OCI-LY1 (cell line): ENCODE results near the gene SLC17A8.

ENCODE experiments used
- H2AFZ ChIP-seq: fragments of 200-600 bp; sonication (generic), shearing (Covaris generic); 2 replicates; pipeline ENCODE4 v1.6.0; 2014; ENCODE audit warnings: antibody characterized with exemption, mild to moderate bottlenecking, low read length
- H3F3A ChIP-seq: fragments of 200-600 bp; sonication (generic), shearing (Covaris generic); 2 replicates; pipeline ENCODE4 v1.6.0; 2014; ENCODE audit warnings: mild to moderate bottlenecking, antibody characterized with exemption, low read length, moderate library complexity; ENCODE audit not compliant: insufficient read depth
- H3K27ac ChIP-seq: fragments of 200-600 bp; sonication (generic); 2 replicates; pipeline ENCODE4 v1.5.1; 2014; ENCODE audit warnings: low read length, mixed run types, mild to moderate bottlenecking, low read depth; ENCODE audit not compliant: poor library complexity, severe bottlenecking
- H3K27me3 ChIP-seq: fragments of 200-600 bp; sonication (generic); 2 replicates; pipeline ENCODE4 v1.6.0; 2014; ENCODE audit warnings: antibody characterized with exemption, mild to moderate bottlenecking, low read length, moderate library complexity; ENCODE audit not compliant: insufficient read depth
- H3K36me3 ChIP-seq: fragments of 200-600 bp; sonication (generic); 2 replicates; pipeline ENCODE4 v1.6.1; 2014; ENCODE audit warnings: mild to moderate bottlenecking, antibody characterized with exemption, low read length, moderate library complexity, mixed read lengths; ENCODE audit not compliant: insufficient read depth
- H3K4me1 ChIP-seq: fragments of 200-600 bp; sonication (generic); 2 replicates; pipeline ENCODE4 v1.5.1; 2014; ENCODE audit warnings: mild to moderate bottlenecking, low read length, moderate library complexity; ENCODE audit not compliant: insufficient read depth, severe bottlenecking
- H3K4me2 ChIP-seq: fragments of 200-600 bp; sonication (generic), shearing (Covaris generic); 2 replicates; pipeline ENCODE4 v1.6.1; 2014; ENCODE audit warnings: low read length
- H3K4me3 ChIP-seq: fragments of 200-600 bp; sonication (generic); 2 replicates; pipeline ENCODE4 v1.5.1; 2014; ENCODE audit warnings: low read length, low read depth, mild to moderate bottlenecking, mixed read lengths; ENCODE audit not compliant: poor library complexity, severe bottlenecking
- H3K79me2 ChIP-seq: fragments of 200-600 bp; shearing (Covaris generic); 2 replicates; pipeline ENCODE4 v1.6.1; 2016; ENCODE audit warnings: mixed run types, low read length, mixed read lengths; ENCODE audit not compliant: insufficient read depth
- H3K9ac ChIP-seq: fragments of 200-600 bp; sonication (generic), shearing (Covaris generic); 2 replicates; pipeline ENCODE4 v1.6.1; 2014; ENCODE audit warnings: mild to moderate bottlenecking, low read length, mixed read lengths
- H3K9me2 ChIP-seq: fragments of 200-600 bp; sonication (generic), shearing (Covaris generic); 2 replicates; pipeline ENCODE4 v1.6.1; 2014; ENCODE audit warnings: low read depth, mild to moderate bottlenecking, low read length, mixed read lengths
- H3K9me3 ChIP-seq: fragments of 200-600 bp; shearing (Covaris generic); 2 replicates; pipeline ENCODE4 v1.6.1; 2014; ENCODE audit warnings: low read length, mixed read lengths
- H4K20me1 ChIP-seq: fragments of 200-600 bp; sonication (generic), shearing (Covaris generic); 2 replicates; pipeline ENCODE4 v1.6.0; 2016; ENCODE audit warnings: mild to moderate bottlenecking, low read length; ENCODE audit not compliant: insufficient read depth
- EZH2 ChIP-seq: fragments of 200-600 bp; sonication (generic), shearing (Covaris generic); IDR thresholded peaks from 2 replicates; pipeline ENCODE4 v1.8.0; 2017; ENCODE audit warnings: borderline replicate concordance, mixed run types, mild to moderate bottlenecking, antibody characterized with exemption, low read length, moderate library complexity, mixed read lengths
- TF ChIP-seq, protein P1 (sequence below): fragments of 200-600 bp; sonication (generic), shearing (Covaris generic); IDR thresholded peaks from 2 replicates; pipeline ENCODE4 v1.5.1; 2017; ENCODE audit warnings: mild to moderate bottlenecking, antibody characterized with exemption, low read length, moderate library complexity, mixed read lengths

Gene SLC17A8

DNA sequence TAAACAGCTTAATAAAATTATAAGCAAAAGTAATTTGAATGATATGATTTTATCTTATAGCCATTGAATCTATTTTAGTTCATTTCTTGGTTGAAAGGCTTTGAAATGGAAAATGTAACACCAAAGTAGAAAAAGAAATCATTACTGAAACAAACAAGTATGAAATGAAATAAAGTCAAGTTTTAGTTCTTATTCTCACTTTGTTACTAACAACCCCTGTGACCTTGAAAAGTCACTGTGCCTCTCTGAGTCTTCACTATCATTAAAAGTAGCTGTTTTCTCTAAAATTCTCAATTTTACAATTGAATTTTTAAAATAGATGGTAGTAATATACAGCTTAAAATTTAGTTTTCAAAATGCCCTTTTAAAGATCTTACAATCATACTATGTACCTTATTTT lies 32.4 kb upstream of the SLC17A8 start:
- Histone ChIP-seq H3K9me2 (no peaks in the 10 kb centered on the region), H3K9me3 (no peaks in the 10 kb centered on the region), H3F3A (no peaks in the 10 kb centered on the region), H3K4me3 (no peak overlapping the region), H3K27ac (no peak overlapping the region), H3K4me2 (no peak overlapping the region), H3K9ac (no peak overlapping the region), H4K20me1 (no peaks in the 10 kb centered on the region), H2AFZ (no peak overlapping the region), H3K36me3 (peaks cover 27% of the 10 kb centered on the region), H3K4me1 (no peaks in the 10 kb centered on the region), H3K27me3 (no peaks in the 10 kb centered on the region), H3K79me2 (no peaks in the 10 kb centered on the region)
- TF ChIP-seq, protein P1, sequence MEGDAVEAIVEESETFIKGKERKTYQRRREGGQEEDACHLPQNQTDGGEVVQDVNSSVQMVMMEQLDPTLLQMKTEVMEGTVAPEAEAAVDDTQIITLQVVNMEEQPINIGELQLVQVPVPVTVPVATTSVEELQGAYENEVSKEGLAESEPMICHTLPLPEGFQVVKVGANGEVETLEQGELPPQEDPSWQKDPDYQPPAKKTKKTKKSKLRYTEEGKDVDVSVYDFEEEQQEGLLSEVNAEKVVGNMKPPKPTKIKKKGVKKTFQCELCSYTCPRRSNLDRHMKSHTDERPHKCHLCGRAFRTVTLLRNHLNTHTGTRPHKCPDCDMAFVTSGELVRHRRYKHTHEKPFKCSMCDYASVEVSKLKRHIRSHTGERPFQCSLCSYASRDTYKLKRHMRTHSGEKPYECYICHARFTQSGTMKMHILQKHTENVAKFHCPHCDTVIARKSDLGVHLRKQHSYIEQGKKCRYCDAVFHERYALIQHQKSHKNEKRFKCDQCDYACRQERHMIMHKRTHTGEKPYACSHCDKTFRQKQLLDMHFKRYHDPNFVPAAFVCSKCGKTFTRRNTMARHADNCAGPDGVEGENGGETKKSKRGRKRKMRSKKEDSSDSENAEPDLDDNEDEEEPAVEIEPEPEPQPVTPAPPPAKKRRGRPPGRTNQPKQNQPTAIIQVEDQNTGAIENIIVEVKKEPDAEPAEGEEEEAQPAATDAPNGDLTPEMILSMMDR = no peak
- no peak for TF ChIP-seq EZH2

DNA sequence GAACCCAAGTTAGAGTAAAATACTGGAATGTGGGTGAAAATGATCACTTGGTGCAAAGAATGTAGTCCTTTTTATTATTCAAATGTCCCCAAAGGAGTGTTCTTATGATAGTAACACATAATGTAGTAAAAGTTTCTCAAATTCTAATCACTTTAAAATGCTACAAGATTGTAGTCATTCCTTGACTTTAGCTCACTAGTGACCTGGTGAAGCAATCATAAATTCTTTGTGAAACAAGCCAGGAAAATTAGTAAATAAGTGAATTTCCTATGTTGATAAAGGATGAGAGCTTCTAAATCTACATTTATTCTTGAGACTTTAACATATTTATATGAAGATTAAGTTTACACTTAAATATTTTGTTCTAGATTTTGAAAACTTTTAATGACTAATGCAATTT lies 30.7 kb upstream of the SLC17A8 start:
- TF ChIP-seq EZH2 = no peak
- TF ChIP-seq, protein P1 = no peak
- no peaks in the 10 kb centered on the region for H3K79me2 ChIP-seq
- H3K27me3 ChIP-seq = no peaks in the 10 kb centered on the region
- no peak overlapping the region for H3K4me2 ChIP-seq
- no peaks in the 10 kb centered on the region for H3K4me1 ChIP-seq
- H3F3A ChIP-seq = no peaks in the 10 kb centered on the region
- H3K9ac ChIP-seq = no peak overlapping the region
- H3K27ac ChIP-seq = no peak overlapping the region
- no peaks in the 10 kb centered on the region for H3K9me3 ChIP-seq
- H3K9me2 ChIP-seq = no peaks in the 10 kb centered on the region
- H4K20me1 ChIP-seq = no peaks in the 10 kb centered on the region
- no peak overlapping the region for H2AFZ ChIP-seq
- peaks cover 32% of the 10 kb centered on the region for H3K36me3 ChIP-seq
- H3K4me3 ChIP-seq = no peak overlapping the region

DNA sequence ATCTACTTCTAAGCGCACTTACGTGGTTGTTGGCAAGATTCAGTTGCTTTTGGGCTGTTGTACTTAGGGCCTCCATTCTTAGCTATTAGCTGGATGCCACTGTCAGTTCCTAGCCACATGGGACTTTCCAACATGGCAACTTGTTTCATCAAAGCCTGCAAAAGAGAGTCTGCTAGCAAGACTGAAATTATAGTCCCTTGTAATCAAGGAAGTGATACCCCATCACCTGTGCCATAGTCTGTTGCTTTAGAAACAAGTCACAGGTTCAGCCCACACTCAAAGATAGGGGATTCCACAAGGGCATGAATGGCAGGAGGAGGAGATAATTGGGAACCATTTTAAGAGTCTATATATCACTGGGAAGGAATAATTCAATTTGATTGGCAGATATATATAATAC lies 27.1 kb upstream of the SLC17A8 start:
- Histone ChIP-seq H3K36me3 (peaks cover 40% of the 10 kb centered on the region), H2AFZ (no peak overlapping the region), H3K27me3 (no peaks in the 10 kb centered on the region), H3K9me2 (no peaks in the 10 kb centered on the region), H3K27ac (no peak overlapping the region), H3K79me2 (no peaks in the 10 kb centered on the region), H3K9ac (no peak overlapping the region), H3K4me1 (no peaks in the 10 kb centered on the region), H3K9me3 (no peaks in the 10 kb centered on the region), H3K4me2 (no peak overlapping the region), H3K4me3 (no peak overlapping the region), H3F3A (no peaks in the 10 kb centered on the region), H4K20me1 (no peaks in the 10 kb centered on the region)
- no peak for TF ChIP-seq EZH2

DNA sequence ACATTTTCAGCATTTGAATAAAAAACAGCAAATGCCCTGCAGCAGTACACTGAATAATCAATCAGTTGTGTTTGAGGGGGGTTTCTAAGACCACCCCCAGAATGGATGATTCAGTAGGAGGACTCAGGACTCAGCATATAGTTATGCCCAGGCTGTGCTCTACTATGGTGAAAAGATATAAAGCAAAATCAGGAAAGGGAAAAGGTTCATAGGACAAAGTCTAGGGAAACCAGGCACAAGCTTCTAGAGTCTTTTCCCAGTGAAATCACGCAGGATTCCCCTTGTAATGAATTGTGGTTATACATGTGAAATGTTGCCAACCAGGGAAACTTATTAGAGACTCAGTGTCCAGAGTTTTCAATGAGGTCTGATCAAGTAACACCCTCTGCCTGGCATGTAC lies 25.0 kb upstream of the SLC17A8 start:
- no peaks in the 10 kb centered on the region for H3K9me2 ChIP-seq
- H3K4me2 ChIP-seq = no peak overlapping the region
- no peak for TF ChIP-seq EZH2
- TF ChIP-seq, protein P1 = no peak
- no peak overlapping the region for H3K9ac ChIP-seq
- no peak overlapping the region for H2AFZ ChIP-seq
- H3K4me3 ChIP-seq = no peak overlapping the region
- H3K4me1 ChIP-seq = no peaks in the 10 kb centered on the region
- H3K36me3 ChIP-seq = peaks cover 48% of the 10 kb centered on the region
- H4K20me1 ChIP-seq = no peaks in the 10 kb centered on the region
- no peaks in the 10 kb centered on the region for H3K9me3 ChIP-seq
- no peak overlapping the region for H3K27ac ChIP-seq
- H3K27me3 ChIP-seq = no peaks in the 10 kb centered on the region
- no peaks in the 10 kb centered on the region for H3F3A ChIP-seq
- H3K79me2 ChIP-seq = no peaks in the 10 kb centered on the region
